Measurements from ENCODE around the gene CHMP6.
A peak's percentile ranks its signal among the peaks of the same experiment; 100 is the strongest.

Gene CHMP6

GRCh38 chr17:81030741-81031565 is 39.3 kb downstream of the CHMP6 start:
- Histone ChIP-seq H3K9me3 (ENCODE audit: insufficient read depth, low read depth, low read length) (no peaks in the 10 kb centered on the region), H3K27me3 (ENCODE audit: insufficient read depth, low read length) (peaks cover 14% of the 10 kb centered on the region), H3K27ac (ENCODE audit: low read depth, low read length) (no peak overlapping the region), H3K4me3 (ENCODE audit: low read length) (no peak overlapping the region), H3K4me1 (ENCODE audit: insufficient read depth, low read length) (no peaks in the 10 kb centered on the region), H3K9ac (ENCODE audit: low read depth, low read length) (no peak overlapping the region), H3K36me3 (ENCODE audit: insufficient read depth, low read length) (no peaks in the 10 kb centered on the region)
- WGBS, result 88% methylated on average over 32 of the region's 32 CpGs

GRCh38 chr17:81031566-81032550 is 40.2 kb downstream of the CHMP6 start:
- Histone ChIP-seq H3K4me1 (ENCODE audit: insufficient read depth, low read length) (0 out of 2 replicates have a peak, but pooled peaks cover 4% of the 10 kb centered on the region), H3K9ac (ENCODE audit: low read depth, low read length) (no peak overlapping the region), H3K36me3 (ENCODE audit: insufficient read depth, low read length) (no peaks in the 10 kb centered on the region), H3K27ac (ENCODE audit: low read depth, low read length) (no peak overlapping the region), H3K9me3 (ENCODE audit: insufficient read depth, low read depth, low read length) (no peaks in the 10 kb centered on the region), H3K4me3 (ENCODE audit: low read length) (no peak overlapping the region), H3K27me3 (ENCODE audit: insufficient read depth, low read length) (peaks cover 19% of the 10 kb centered on the region)
- WGBS, result 90% methylated on average over 39 of the region's 41 CpGs

- H3K36me3 ChIP-seq (ENCODE audit: insufficient read depth, low read length), result no peaks in the 10 kb centered on the region
- H3K4me3 ChIP-seq (ENCODE audit: low read length), result no peak overlapping the region
- 0 out of 2 replicates have a peak, but pooled peaks cover 4% of the 10 kb centered on the region for H3K4me1 ChIP-seq (ENCODE audit: insufficient read depth, low read length)
- H3K9ac ChIP-seq (ENCODE audit: low read depth, low read length), result no peak overlapping the region
- no peaks in the 10 kb centered on the region for H3K9me3 ChIP-seq (ENCODE audit: insufficient read depth, low read depth, low read length)
- WGBS, result 91% methylated on average over 34 of the region's 34 CpGs
- H3K27me3 ChIP-seq (ENCODE audit: insufficient read depth, low read length), result peaks cover 19% of the 10 kb centered on the region
- no peak overlapping the region for H3K27ac ChIP-seq (ENCODE audit: low read depth, low read length)
Observed at GRCh38 chr17:81032641-81033480, 41.2 kb downstream of the CHMP6 start.

- no peak overlapping the region for H3K27ac ChIP-seq (ENCODE audit: low read depth, low read length)
- peaks cover 19% of the 10 kb centered on the region for H3K27me3 ChIP-seq (ENCODE audit: insufficient read depth, low read length)
- H3K9ac ChIP-seq (ENCODE audit: low read depth, low read length), result peak overlapping the region; percentile 15; the same call in 1 of the 2 replicates
- H3K36me3 ChIP-seq (ENCODE audit: insufficient read depth, low read length), result no peaks in the 10 kb centered on the region
- peak overlapping the region; percentile 57 for H3K4me3 ChIP-seq (ENCODE audit: low read length)
- 14% methylated on average over 19 of the region's 22 CpGs for WGBS
- H3K4me1 ChIP-seq (ENCODE audit: insufficient read depth, low read length), result 0 out of 2 replicates have a peak, but pooled peaks cover 4% of the 10 kb centered on the region
- H3K9me3 ChIP-seq (ENCODE audit: insufficient read depth, low read depth, low read length), result no peaks in the 10 kb centered on the region
Observed at GRCh38 chr17:81033535-81034167, 42.0 kb downstream of the CHMP6 start.

- WGBS, result under 1% methylated on average over 48 of the region's 49 CpGs
- Histone ChIP-seq H3K4me1 (ENCODE audit: insufficient read depth, low read length) (0 out of 2 replicates have a peak, but pooled peaks cover 4% of the 10 kb centered on the region), H3K27me3 (ENCODE audit: insufficient read depth, low read length) (peaks cover 19% of the 10 kb centered on the region), H3K36me3 (ENCODE audit: insufficient read depth, low read length) (no peaks in the 10 kb centered on the region), H3K9ac (ENCODE audit: low read depth, low read length) (peak overlapping the region; percentile 15; the same call in 1 of the 2 replicates), H3K4me3 (ENCODE audit: low read length) (peak overlapping the region; percentile 57), H3K27ac (ENCODE audit: low read depth, low read length) (no peak overlapping the region), H3K9me3 (ENCODE audit: insufficient read depth, low read depth, low read length) (no peaks in the 10 kb centered on the region)
Observed at GRCh38 chr17:81034168-81034777, 42.6 kb downstream of the CHMP6 start.

- Histone ChIP-seq H3K36me3 (ENCODE audit: insufficient read depth, low read length) (no peaks in the 10 kb centered on the region), H3K9me3 (ENCODE audit: insufficient read depth, low read depth, low read length) (no peaks in the 10 kb centered on the region), H3K27ac (ENCODE audit: low read depth, low read length) (no peak within 1 kb of the TSS), H3K9ac (ENCODE audit: low read depth, low read length) (peak within 1 kb of the TSS; percentile 84), H3K4me3 (ENCODE audit: low read length) (peak within 1 kb of the TSS; percentile 91), H3K4me1 (ENCODE audit: insufficient read depth, low read length) (0 out of 2 replicates have a peak, but pooled peaks cover 4% of the 10 kb centered on the region), H3K27me3 (ENCODE audit: insufficient read depth, low read length) (peaks cover 19% of the 10 kb centered on the region)
- under 1% methylated on average over 83 of the region's 92 CpGs for WGBS
Observed at GRCh38 chr17:81034779-81035520, 43.3 kb downstream of the CHMP6 start, which contains the start of gene BAIAP2. Gene BAIAP2 (plus strand): TSS chr17:81035151. CDS start chr17:81035255, 104 bp downstream.

- H3K9me3 ChIP-seq (ENCODE audit: insufficient read depth, low read depth, low read length), result no peaks in the 10 kb centered on the region
- 4% methylated on average over 66 of the region's 66 CpGs for WGBS
- H3K9ac ChIP-seq (ENCODE audit: low read depth, low read length), result peak overlapping the region; percentile 84
- H3K27me3 ChIP-seq (ENCODE audit: insufficient read depth, low read length), result peaks cover 19% of the 10 kb centered on the region
- peak overlapping the region; percentile 91 for H3K4me3 ChIP-seq (ENCODE audit: low read length)
- peaks cover 7% of the 10 kb centered on the region; the same call in 1 of the 2 replicates for H3K4me1 ChIP-seq (ENCODE audit: insufficient read depth, low read length)
- no peaks in the 10 kb centered on the region for H3K36me3 ChIP-seq (ENCODE audit: insufficient read depth, low read length)
- H3K27ac ChIP-seq (ENCODE audit: low read depth, low read length), result no peak overlapping the region
Observed at GRCh38 chr17:81035521-81036196, 44.0 kb downstream of the CHMP6 start.

- 83% methylated on average over 24 of the region's 24 CpGs for WGBS
- no peak overlapping the region for H3K27ac ChIP-seq (ENCODE audit: low read depth, low read length)
- H3K4me1 ChIP-seq (ENCODE audit: insufficient read depth, low read length), result peaks cover 8% of the 10 kb centered on the region; the same call in 1 of the 2 replicates
- no peaks in the 10 kb centered on the region for H3K36me3 ChIP-seq (ENCODE audit: insufficient read depth, low read length)
- no peaks in the 10 kb centered on the region for H3K9me3 ChIP-seq (ENCODE audit: insufficient read depth, low read depth, low read length)
- H3K27me3 ChIP-seq (ENCODE audit: insufficient read depth, low read length), result peaks cover 19% of the 10 kb centered on the region
- no peak overlapping the region; the same call in 1 of the 2 replicates for H3K9ac ChIP-seq (ENCODE audit: low read depth, low read length)
- peak overlapping the region; percentile 91 for H3K4me3 ChIP-seq (ENCODE audit: low read length)
Observed at GRCh38 chr17:81036197-81036941, 44.7 kb downstream of the CHMP6 start.
